G401.6 (cell line): ENCODE results near the gene ZDHHC7.
"Not testable (repeated sequence)": the region's sequence is repeated elsewhere in the genome, so short reads cannot be mapped to it uniquely, and the experiment has no call there.

Experiments
- FAIRE-seq: peaks from 2 replicates; lab custom pipeline; 2012; peaks lifted over from hg19 to GRCh38; lab: Jason Lieb, UNC

Gene ZDHHC7

GRCh38 chr16:85010931-85011845 lies at the start of gene ZDHHC7:
ZDHHC7 (minus strand) TSS chr16:85011535; CDS start chr16:84990618, 20,917 bp downstream.
- FAIRE-seq, result no peak

- no peak for FAIRE-seq
Observed at GRCh38 chr16:85058909-85059308, 47.6 kb upstream of the ZDHHC7 start.

GRCh38 chr16:85057948-85058347 lies 46.6 kb upstream of the ZDHHC7 start:
- no peak for FAIRE-seq

GRCh38 chr16:85057212-85057889 lies 46.0 kb upstream of the ZDHHC7 start:
- no peak for FAIRE-seq

- no peak for FAIRE-seq
Observed at GRCh38 chr16:85056211-85056748, 44.9 kb upstream of the ZDHHC7 start.

- FAIRE-seq, result no peak
Observed at GRCh38 chr16:85055493-85056210, 44.3 kb upstream of the ZDHHC7 start.

- FAIRE-seq, result no peak
Observed at GRCh38 chr16:85054948-85055492, 43.7 kb upstream of the ZDHHC7 start.

- not testable (repeated sequence) for FAIRE-seq
Observed at GRCh38 chr16:85054321-85054720, 43.0 kb upstream of the ZDHHC7 start.

- no peak for FAIRE-seq
Observed at GRCh38 chr16:85052536-85052935, 41.2 kb upstream of the ZDHHC7 start.

GRCh38 chr16:85051683-85052082 lies 40.3 kb upstream of the ZDHHC7 start:
- no peak for FAIRE-seq

- FAIRE-seq, result no peak
Observed at GRCh38 chr16:85051067-85051581, 39.8 kb upstream of the ZDHHC7 start.

- no peak for FAIRE-seq
Observed at GRCh38 chr16:85049706-85050305, 38.5 kb upstream of the ZDHHC7 start.

GRCh38 chr16:85048921-85049562 lies 37.7 kb upstream of the ZDHHC7 start:
- FAIRE-seq, result no peak

- FAIRE-seq, result no peak
Observed at GRCh38 chr16:85047867-85048455, 36.6 kb upstream of the ZDHHC7 start.

GRCh38 chr16:85046931-85047866 lies 35.9 kb upstream of the ZDHHC7 start:
- no peak for FAIRE-seq

GRCh38 chr16:85046472-85046916 lies 35.2 kb upstream of the ZDHHC7 start:
- no peak for FAIRE-seq

- no peak for FAIRE-seq
Observed at GRCh38 chr16:85045641-85046471, 34.5 kb upstream of the ZDHHC7 start.

GRCh38 chr16:85045077-85045476 lies 33.7 kb upstream of the ZDHHC7 start:
- no peak for FAIRE-seq
